A549 (cell line): ENCODE results near the gene TDO2.

Experiments
- BHLHE40 ChIP-seq: IDR thresholded peaks from 2 replicates; pipeline ENCODE4 v1.6.1; 2012; ENCODE audit warnings: low read depth, low read length, inconsistent platforms
- CTCF ChIP-seq: fragments of >200 bp; sonication (Bioruptor Twin); formaldehyde crosslinking; IDR thresholded peaks from 3 replicates; pipeline ENCODE4 v1.5.1; 2016
- KDM1A ChIP-seq: fragments of 200-600 bp; sonication (generic); IDR thresholded peaks from 2 replicates; pipeline ENCODE4 v1.6.1; 2016; ENCODE audit warnings: low read depth, mild to moderate bottlenecking
- MYC ChIP-seq: IDR thresholded peaks from 2 replicates; pipeline ENCODE4 v1.6.1; 2012; ENCODE audit warnings: mild to moderate bottlenecking, inconsistent platforms, low read length, improper control_type of control experiment, borderline replicate concordance
- PBX3 ChIP-seq: IDR thresholded peaks from 2 replicates; pipeline ENCODE4 v1.6.1; 2012
- POLR2A ChIP-seq: IDR thresholded peaks from 2 replicates; pipeline ENCODE4 v1.6.1; 2012; ENCODE audit warnings: mild to moderate bottlenecking, low read length
- TF ChIP-seq, protein P1 (sequence below): fragments of 450-650 bp; IDR thresholded peaks from 2 replicates; pipeline ENCODE4 v1.6.1; 2014; ENCODE audit warnings: antibody characterized with exemption

- TF ChIP-seq MYC, result no peak
- TF ChIP-seq KDM1A, result no peak
- no peak for TF ChIP-seq CTCF
- TF ChIP-seq, protein P1, sequence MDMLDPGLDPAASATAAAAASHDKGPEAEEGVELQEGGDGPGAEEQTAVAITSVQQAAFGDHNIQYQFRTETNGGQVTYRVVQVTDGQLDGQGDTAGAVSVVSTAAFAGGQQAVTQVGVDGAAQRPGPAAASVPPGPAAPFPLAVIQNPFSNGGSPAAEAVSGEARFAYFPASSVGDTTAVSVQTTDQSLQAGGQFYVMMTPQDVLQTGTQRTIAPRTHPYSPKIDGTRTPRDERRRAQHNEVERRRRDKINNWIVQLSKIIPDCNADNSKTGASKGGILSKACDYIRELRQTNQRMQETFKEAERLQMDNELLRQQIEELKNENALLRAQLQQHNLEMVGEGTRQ, result no peak
- no peak for TF ChIP-seq PBX3
- TF ChIP-seq POLR2A, result no peak
- no peak for TF ChIP-seq BHLHE40
Observed at GRCh38 chr4:155944516-155944915, 41.0 kb downstream of the TDO2 start.
